Spleen (tissue), 7 donors: ENCODE measurements around the gene AKR1C3.
"Not testable (repeated sequence)": the region's sequence is repeated elsewhere in the genome, so short reads cannot be mapped to it uniquely, and the experiment has no call there.

Experiments used
- POLR2A ChIP-seq, 3 donors: fragments of 450-650 bp; IDR thresholded peaks; one replicate each; pipeline ENCODE4 v1.5.1; 2017; ENCODE audit warnings: antibody characterized with exemption in 3 of 3, mild to moderate bottlenecking in 1 of 3
- POLR2AphosphoS5 ChIP-seq, 3 donors: sonication (generic); formaldehyde crosslinking; IDR thresholded peaks; one replicate each; pipeline ENCODE4 v1.5.1; 2017; ENCODE audit warnings: antibody characterized with exemption in 3 of 3
- TF ChIP-seq, protein P1 (sequence below), 11 experiments: fragments of 200-600 bp in 7 of 11; fragments of 450-650 bp in 4 of 11; sonication (generic) in 4 of 11; IDR thresholded peaks in 8 of 11; conservative IDR thresholded peaks in 3 of 11; 1 replicate in 7 of 11; 2 replicates in 4 of 11; pipeline versions ENCODE4 v1.4.0 to v1.8.0; 2016 to 2021; ENCODE audit warnings: antibody characterized with exemption in 11 of 11, inconsistent platforms in 4 of 11, mild to moderate bottlenecking in 1 of 11
- donor health status: DM: no; HTN: no; CAD: no; lungs with moderate emphysema.
- donor health status: DM: no; HTN: no; CAD: no.
- donor health status: DM: no; HTN: no; CAD: no.

DNA sequence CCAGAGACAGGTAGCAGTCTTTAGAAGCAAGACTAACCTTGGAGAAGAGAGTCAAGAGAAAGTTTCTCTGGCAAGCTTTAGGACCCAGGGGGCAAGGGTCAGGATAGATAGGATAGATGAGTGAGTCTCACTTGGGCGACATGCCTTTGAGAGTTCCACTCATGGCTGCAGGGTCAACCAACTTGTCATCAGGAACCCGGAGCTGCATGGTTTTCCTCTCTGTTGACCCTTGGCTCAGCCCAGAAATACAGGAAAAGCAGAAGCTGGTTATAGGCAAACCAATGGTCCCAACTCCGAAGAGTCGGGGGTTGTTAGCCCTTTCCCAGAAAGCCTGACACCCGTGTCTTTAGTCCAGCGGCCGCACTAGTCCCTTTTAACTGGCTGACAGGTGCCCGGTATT, 34.9 kb upstream of the AKR1C3 start:
- TF ChIP-seq, protein P1, sequence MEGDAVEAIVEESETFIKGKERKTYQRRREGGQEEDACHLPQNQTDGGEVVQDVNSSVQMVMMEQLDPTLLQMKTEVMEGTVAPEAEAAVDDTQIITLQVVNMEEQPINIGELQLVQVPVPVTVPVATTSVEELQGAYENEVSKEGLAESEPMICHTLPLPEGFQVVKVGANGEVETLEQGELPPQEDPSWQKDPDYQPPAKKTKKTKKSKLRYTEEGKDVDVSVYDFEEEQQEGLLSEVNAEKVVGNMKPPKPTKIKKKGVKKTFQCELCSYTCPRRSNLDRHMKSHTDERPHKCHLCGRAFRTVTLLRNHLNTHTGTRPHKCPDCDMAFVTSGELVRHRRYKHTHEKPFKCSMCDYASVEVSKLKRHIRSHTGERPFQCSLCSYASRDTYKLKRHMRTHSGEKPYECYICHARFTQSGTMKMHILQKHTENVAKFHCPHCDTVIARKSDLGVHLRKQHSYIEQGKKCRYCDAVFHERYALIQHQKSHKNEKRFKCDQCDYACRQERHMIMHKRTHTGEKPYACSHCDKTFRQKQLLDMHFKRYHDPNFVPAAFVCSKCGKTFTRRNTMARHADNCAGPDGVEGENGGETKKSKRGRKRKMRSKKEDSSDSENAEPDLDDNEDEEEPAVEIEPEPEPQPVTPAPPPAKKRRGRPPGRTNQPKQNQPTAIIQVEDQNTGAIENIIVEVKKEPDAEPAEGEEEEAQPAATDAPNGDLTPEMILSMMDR (IDR thresholded peaks at IDR 0.05 in 8 of 11, conservative IDR thresholded peaks at IDR 0.05 in 3 of 11): not testable (repeated sequence)
- TF ChIP-seq POLR2A, POLR2AphosphoS5 (IDR thresholded peaks at IDR 0.05): not testable (repeated sequence)
